Keratinocyte (primary cell): ENCODE data around the gene RAB11FIP4. TPM values are rescaled to one million over a fixed set of nuclear protein-coding genes. Genes with fewer than 3 reads are reported as not detected.

Experiments used
- DNase-seq: peaks from one replicate; pipeline ENCODE4 v3.0.0-alpha.2; 2011; ENCODE audit warnings: low read depth, missing footprints, low spot score
- FAIRE-seq: peaks from 2 replicates; lab custom pipeline; 2011; peaks lifted over from hg19 to GRCh38; lab: Jason Lieb, UNC
- H2AFZ ChIP-seq: 2 replicates; pipeline ENCODE4 v1.6.0; 2012; ENCODE audit warnings: low read length, control low read depth, inconsistent platforms; ENCODE audit not compliant: control insufficient read depth
- H3K27ac ChIP-seq: 2 replicates; pipeline ENCODE4 v1.5.1; 2011; ENCODE audit warnings: low read length; ENCODE audit not compliant: control insufficient read depth, insufficient read depth
- H3K27me3 ChIP-seq: 3 replicates; pipeline ENCODE4 v1.6.0; 2011; ENCODE audit warnings: low read length; ENCODE audit not compliant: control insufficient read depth, insufficient read depth; ENCODE audit errors: extremely low read depth
- H3K36me3 ChIP-seq, 2 experiments: 2 replicates in 1 of 2; 3 replicates in 1 of 2; pipeline ENCODE4 v1.5.1; 2011; ENCODE audit warnings: low read length in 2 of 2, mild to moderate bottlenecking in 1 of 2; ENCODE audit not compliant: control insufficient read depth in 2 of 2, insufficient read depth in 2 of 2; ENCODE audit errors: extremely low read depth in 1 of 2
- H3K4me1 ChIP-seq: 3 replicates; pipeline ENCODE4 v1.5.1; 2011; ENCODE audit warnings: low read length; ENCODE audit not compliant: control insufficient read depth, insufficient read depth; ENCODE audit errors: extremely low read depth
- H3K4me2 ChIP-seq: 3 replicates; pipeline ENCODE4 v1.6.0; 2011; ENCODE audit warnings: low read depth, low read length; ENCODE audit not compliant: control insufficient read depth, insufficient read depth; ENCODE audit errors: extremely low read depth
- H3K4me3 ChIP-seq, 3 experiments: fragments of 200-600 bp in 1 of 3; sonication (generic) in 1 of 3; 2 replicates in 2 of 3; 3 replicates in 1 of 3; pipeline ENCODE4 v1.5.1; 2011 to 2016; ENCODE audit warnings: low read length in 3 of 3, mild to moderate bottlenecking in 3 of 3, control low read depth in 2 of 3, inconsistent platforms in 1 of 3, low read depth in 1 of 3, mixed read lengths in 1 of 3, mixed run types in 1 of 3, moderate library complexity in 1 of 3; ENCODE audit not compliant: control insufficient read depth in 2 of 3, insufficient read depth in 2 of 3; ENCODE audit errors: extremely low read depth in 1 of 3
- H3K79me2 ChIP-seq: 2 replicates; pipeline ENCODE4 v1.6.0; 2012; ENCODE audit warnings: low read length; ENCODE audit not compliant: control insufficient read depth, insufficient read depth
- H3K9ac ChIP-seq: 3 replicates; pipeline ENCODE4 v1.6.0; 2011; ENCODE audit warnings: low read length; ENCODE audit not compliant: control insufficient read depth, insufficient read depth; ENCODE audit errors: extremely low read depth
- H3K9me1 ChIP-seq: 3 replicates; pipeline ENCODE4 v1.6.0; 2011; ENCODE audit warnings: low read length; ENCODE audit not compliant: control insufficient read depth, insufficient read depth; ENCODE audit errors: extremely low read depth
- H3K9me3 ChIP-seq: 2 replicates; pipeline ENCODE4 v1.5.1; 2012; ENCODE audit warnings: low read depth, low read length; ENCODE audit not compliant: control insufficient read depth
- H4K20me1 ChIP-seq: 3 replicates; pipeline ENCODE4 v1.6.0; 2011; ENCODE audit warnings: low read length; ENCODE audit not compliant: control insufficient read depth, insufficient read depth; ENCODE audit errors: extremely low read depth
- CTCF ChIP-seq, 3 experiments: IDR thresholded peaks in 1 of 3; conservative IDR thresholded peaks in 1 of 3; optimal IDR thresholded peaks in 1 of 3; 2 replicates in 2 of 3; 3 replicates in 1 of 3; pipeline versions ENCODE3 to v1.5.1; 2011; ENCODE audit warnings: low read length in 3 of 3, mild to moderate bottlenecking in 3 of 3, moderate library complexity in 2 of 3, control low read depth in 1 of 3, inconsistent platforms in 1 of 3; ENCODE audit not compliant: insufficient read depth in 2 of 3; ENCODE audit errors: extremely low read depth in 1 of 3
- EZH2 ChIP-seq: IDR thresholded peaks from one replicate; pipeline ENCODE4 v1.6.1; 2012; ENCODE audit warnings: inconsistent platforms, mild to moderate bottlenecking, low read length, moderate library complexity
- dilution Hi-C: fragments of 300-500 bp; cut with MboI; formaldehyde crosslinking; loops from one replicate; pipeline ENCODE4 v1.7.0; 2020; ENCODE audit warnings: low sequenced_read_pairs; ENCODE audit not compliant: extremely low pct_ligation_motif_present
- polyA plus RNA-seq, 5 experiments: library from polyadenylated mRNA; depleted of rRNA in 3 of 5; stranded (reverse) in 3 of 5; stranded (forward) in 1 of 5; unstranded in 1 of 5; fragments of >200 nt; gene quantifications; 1 replicate in 1 of 5; 2 replicates in 3 of 5; 3 replicates in 1 of 5; pipeline versions ENCODE4 v1.2.1 to v1.2.3, GENCODE V29; 2011 to 2012; ENCODE audit warnings: missing spikeins in 2 of 5, low read depth in 1 of 5, low replicate concordance in 1 of 5

Gene RAB11FIP4
- polyA plus RNA-seq, 1 donor (not counting 4 experiments of a cell fraction or from before 2014, with no cell fraction given), result 9.1 TPM

GRCh38 chr17:31565652-31566051 lies 174.2 kb downstream of the RAB11FIP4 start:
- H2AFZ ChIP-seq, result no peak overlapping the region
- peaks cover 65% of the 10 kb centered on the region for H3K79me2 ChIP-seq
- H3K27me3 ChIP-seq, result no peaks in the 10 kb centered on the region
- peaks cover 5% of the 10 kb centered on the region in 2 experiments for H3K36me3 ChIP-seq
- H3K4me2 ChIP-seq, result peak overlapping the region; percentile 69
- TF ChIP-seq CTCF (optimal IDR thresholded peaks at IDR 0.05 in 1 of 3, IDR thresholded peaks at IDR 0.05 in 1 of 3, conservative IDR thresholded peaks at IDR 0.05 in 1 of 3; ENCODE audit: extremely low read depth in 1 of 3, insufficient read depth in 2 of 3, low read length in 3 of 3) (no peak), EZH2 (no peak)
- no peak for FAIRE-seq
- peak overlapping the region; percentile 49 for H3K27ac ChIP-seq
- H4K20me1 ChIP-seq, result peaks cover 4% of the 10 kb centered on the region
- H3K9ac ChIP-seq, result peak overlapping the region; percentile 57
- no peaks in the 10 kb centered on the region for H3K9me3 ChIP-seq
- no peak overlapping the region for H3K4me3 ChIP-seq
- peaks cover 42% of the 10 kb centered on the region for H3K4me1 ChIP-seq
- dilution Hi-C loops, result no loop called here
- H3K9me1 ChIP-seq, result no peaks in the 10 kb centered on the region
- DNase-seq, result no peak

GRCh38 chr17:31566247-31566991 lies 174.9 kb downstream of the RAB11FIP4 start:
- H3K9ac ChIP-seq, result no peak overlapping the region
- H3K4me1 ChIP-seq, result peaks cover 35% of the 10 kb centered on the region

More at GRCh38 chr17:31566247-31566991, 174.9 kb downstream of the RAB11FIP4 start:
- TF ChIP-seq EZH2 (no peak), CTCF (optimal IDR thresholded peaks at IDR 0.05 in 1 of 3, IDR thresholded peaks at IDR 0.05 in 1 of 3, conservative IDR thresholded peaks at IDR 0.05 in 1 of 3; ENCODE audit: extremely low read depth in 1 of 3, insufficient read depth in 2 of 3, low read length in 3 of 3) (no peak)
- H3K27me3 ChIP-seq, result no peaks in the 10 kb centered on the region
- H3K9me1 ChIP-seq, result no peaks in the 10 kb centered on the region
- H3K79me2 ChIP-seq, result peaks cover 58% of the 10 kb centered on the region
- H3K4me3 ChIP-seq, result no peak overlapping the region
- no peak overlapping the region for H3K4me2 ChIP-seq
- H3K36me3 ChIP-seq, result peaks cover 5% of the 10 kb centered on the region in 2 experiments
- FAIRE-seq (no peak), DNase-seq (no peak)
- no peak overlapping the region for H3K27ac ChIP-seq
- no peak overlapping the region for H2AFZ ChIP-seq
- peaks cover 4% of the 10 kb centered on the region for H4K20me1 ChIP-seq
- H3K9me3 ChIP-seq, result no peaks in the 10 kb centered on the region
- dilution Hi-C loops, result no loop called here
